HCT116 (cell line): ENCODE results near the gene MARCKS. TPM values are rescaled to one million over a fixed set of nuclear protein-coding genes. Genes with fewer than 3 reads are reported as not detected.

Experiments
- ATAC-seq: fragments of 200-7000 bp; cut with Tn5 transposase; 2 replicates; pipeline ENCODE4 v1.9.1; 2020; ENCODE audit warnings: mild to moderate bottlenecking, moderate library complexity
- BruUV-seq: library from RNA; stranded (reverse); fragments of 400-500 nt; replicated peaks from 2 replicates; lab custom pipeline; 2021; lab: Mats Ljungman, UMichigan
- CTCF ChIA-PET: fragments of 300-600 bp; sonication (Branson Sonifier 250); formaldehyde crosslinking; loops from one replicate; lab custom pipeline; 2021; ENCODE audit warnings: antibody characterized with exemption; lab: Charles Lee
- POLR2A ChIA-PET: fragments of 300-600, 350-600 bp; sonication (Branson Sonifier 250); formaldehyde crosslinking; loops from one replicate; lab custom pipeline; 2021; ENCODE audit warnings: antibody characterized with exemption; lab: Charles Lee
- RAD21 ChIA-PET, 2 experiments: fragments of 300-600 bp; sonication (Branson Sonifier 250); formaldehyde crosslinking; loops; one replicate each; lab custom pipeline; 2023; ENCODE audit warnings: low total read pairs in 2 of 2; ENCODE audit not compliant: uncharacterized antibody in 2 of 2, unreplicated experiment in 2 of 2, low non-redundant PET in 1 of 2; lab: Charles Lee
- DNase-seq: peaks from one replicate; pipeline ENCODE4 v3.0.0-alpha.2; 2010; ENCODE audit warnings: low read depth, low spot score
- H2AFZ ChIP-seq: fragments of 200-600 bp; shearing (Covaris generic), sonication (generic); 2 replicates; pipeline ENCODE4 v1.6.1; 2017; ENCODE audit warnings: low read depth, mixed run types, mixed read lengths, antibody characterized with exemption, low read length; ENCODE audit not compliant: poor library complexity, severe bottlenecking
- H3K27ac ChIP-seq: 2 replicates; pipeline ENCODE4 v1.5.1; 2012; ENCODE audit warnings: low read depth, low read length
- H3K27me3 ChIP-seq: fragments of 200-600 bp; sonication (generic); 2 replicates; pipeline ENCODE4 v1.6.1; 2016; ENCODE audit warnings: mixed run types, low read length, mixed read lengths; ENCODE audit not compliant: insufficient read depth
- H3K36me3 ChIP-seq, 2 experiments: fragments of 200-500 bp in 1 of 2; fragments of 200-600 bp in 1 of 2; sonication (Bioruptor generic) in 1 of 2; sonication (generic) in 1 of 2; 2 replicates each; pipeline versions ENCODE4 v1.5.1 to v1.6.1; 2014 to 2016; ENCODE audit warnings: low read length in 2 of 2, inconsistent platforms in 1 of 2, mixed read lengths in 1 of 2, mixed run types in 1 of 2; ENCODE audit not compliant: insufficient read depth in 2 of 2, control insufficient read depth in 1 of 2
- H3K4me1 ChIP-seq, 2 experiments: fragments of 200-600 bp in 1 of 2; sonication (generic) in 1 of 2; 2 replicates each; pipeline versions ENCODE4 v1.5.1 to v1.6.1; 2012 to 2017; ENCODE audit warnings: low read length in 2 of 2, inconsistent platforms in 1 of 2, mild to moderate bottlenecking in 1 of 2, mixed read lengths in 1 of 2, mixed run types in 1 of 2, moderate library complexity in 1 of 2; ENCODE audit not compliant: insufficient read depth in 2 of 2, control insufficient read depth in 1 of 2
- H3K4me2 ChIP-seq: fragments of 200-600 bp; sonication (generic); 2 replicates; pipeline ENCODE4 v1.6.1; 2017; ENCODE audit warnings: mixed run types, low read length, mixed read lengths
- H3K4me3 ChIP-seq, 2 experiments: fragments of 200-600 bp in 1 of 2; sonication (generic) in 1 of 2; replicated peaks in 1 of 2; 2 replicates each; pipeline ENCODE4 v1.5.1; 2011 to 2016; ENCODE audit warnings: low read length in 2 of 2, control low read depth in 1 of 2, low read depth in 1 of 2, mild to moderate bottlenecking in 1 of 2, mixed read lengths in 1 of 2, mixed run types in 1 of 2
- H3K79me2 ChIP-seq: fragments of 200-600 bp; sonication (generic); 2 replicates; pipeline ENCODE4 v1.6.1; 2017; ENCODE audit warnings: mild to moderate bottlenecking, mixed run types, low read length, moderate library complexity, mixed read lengths; ENCODE audit not compliant: insufficient read depth
- H3K9ac ChIP-seq: fragments of 200-600 bp; sonication (generic); 2 replicates; pipeline ENCODE4 v1.6.1; 2016; ENCODE audit warnings: low read length, mixed read lengths
- H3K9me2 ChIP-seq: fragments of 200-600 bp; sonication (generic), shearing (Covaris generic); 2 replicates; pipeline ENCODE4 v1.6.1; 2017; ENCODE audit warnings: mixed run types, mild to moderate bottlenecking, moderate library complexity; ENCODE audit not compliant: insufficient read depth
- H3K9me3 ChIP-seq, 2 experiments: fragments of 200-500 bp in 1 of 2; fragments of 200-600 bp in 1 of 2; sonication (Bioruptor generic) in 1 of 2; sonication (generic) in 1 of 2; 2 replicates each; pipeline ENCODE4 v1.6.1; 2014 to 2017; ENCODE audit warnings: low read length in 2 of 2, mixed read lengths in 2 of 2, inconsistent platforms in 1 of 2, low read depth in 1 of 2, mild to moderate bottlenecking in 1 of 2, mixed run types in 1 of 2, moderate library complexity in 1 of 2; ENCODE audit not compliant: control insufficient read depth in 1 of 2, insufficient read depth in 1 of 2
- H4K20me1 ChIP-seq: fragments of 200-600 bp; sonication (generic), shearing (Covaris generic); 2 replicates; pipeline ENCODE4 v1.6.1; 2017; ENCODE audit warnings: mixed run types, mild to moderate bottlenecking, moderate library complexity; ENCODE audit not compliant: insufficient read depth
- CBX3 ChIP-seq: IDR thresholded peaks from 2 replicates; pipeline ENCODE4 v1.6.1; 2012; ENCODE audit warnings: low read depth
- EZH2phosphoT487 ChIP-seq: fragments of 200-600 bp; IDR thresholded peaks from 2 replicates; pipeline ENCODE4 v1.6.1; 2018; ENCODE audit warnings: antibody characterized with exemption, borderline replicate concordance
- POLR2A ChIP-seq: IDR thresholded peaks from 2 replicates; pipeline ENCODE4 v1.7.0; 2011; ENCODE audit warnings: borderline replicate concordance; ENCODE audit not compliant: insufficient read depth, insufficient read length; ENCODE audit errors: extremely low read depth
- intact Hi-C: fragments of 100-400 bp; cut with micrococcal nuclease; formaldehyde crosslinking; loops from 2 replicates; pipeline ENCODE4 v1.10.0; 2022
- total RNA-seq: library from RNA; stranded (reverse); gene quantifications from one replicate; pipeline ENCODE4 v1.2.1, GENCODE V29; 2021; ENCODE audit not compliant: unreplicated experiment

Gene MARCKS
- total RNA-seq, 1 experiment from 2014 or later, result 25.7 TPM

DNA sequence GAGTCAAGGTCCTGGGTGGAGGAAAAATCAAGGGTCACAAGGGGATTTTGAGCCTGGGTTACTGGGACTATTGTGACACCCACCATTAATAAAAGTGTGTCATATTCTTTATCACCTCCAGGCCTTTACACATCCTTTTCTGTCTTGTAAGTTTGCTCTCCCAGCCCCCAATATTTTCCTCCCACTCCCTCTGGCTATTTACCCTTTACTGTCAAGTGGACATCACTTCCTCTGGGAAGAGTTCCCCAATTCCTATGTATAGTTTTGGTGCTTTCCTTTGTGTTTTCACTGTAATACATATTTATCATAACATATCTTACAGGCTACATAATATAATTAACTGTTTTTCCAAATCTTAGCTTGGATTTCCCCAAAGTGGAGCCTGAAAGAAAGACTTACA is 36.3 kb downstream of the MARCKS start:
- no peaks in the 10 kb centered on the region for H3K9me3 ChIP-seq
- no peaks in the 10 kb centered on the region for H3K27me3 ChIP-seq
- H3K9me2 ChIP-seq, result no peaks in the 10 kb centered on the region; the same call in 1 of the 2 replicates
- H3K79me2 ChIP-seq, result no peaks in the 10 kb centered on the region
- H4K20me1 ChIP-seq, result no peaks in the 10 kb centered on the region
- peaks cover 0 to 4% of the 10 kb centered on the region in 2 experiments; a peak in 2 of 4 replicates for H3K4me1 ChIP-seq
- H3K36me3 ChIP-seq, result no peaks in the 10 kb centered on the region
- H3K4me2 ChIP-seq, result no peak overlapping the region
- ChIA-PET RAD21 (no interaction called here), POLR2A (no interaction called here), CTCF (no interaction called here)
- H2AFZ ChIP-seq, result no peak overlapping the region
- BruUV-seq, result no TSS peak
- no peak overlapping the region for H3K4me3 ChIP-seq
- no peak for TF ChIP-seq POLR2A
- DNase-seq (no peak), ATAC-seq (no peak)
- H3K27ac ChIP-seq, result no peak overlapping the region
- H3K9ac ChIP-seq, result no peak overlapping the region
- intact Hi-C loops, result no loop called here

GRCh38 chr6:113893866-113894265 is 36.7 kb downstream of the MARCKS start:
- no peak for ATAC-seq
- Histone ChIP-seq H3K9me2 (no peaks in the 10 kb centered on the region; the same call in 1 of the 2 replicates), H3K9ac (no peak overlapping the region), H3K9me3 (no peaks in the 10 kb centered on the region), H3K4me3 (no peak overlapping the region), H3K36me3 (no peaks in the 10 kb centered on the region), H4K20me1 (no peaks in the 10 kb centered on the region), H3K4me2 (no peak overlapping the region), H3K27me3 (no peaks in the 10 kb centered on the region), H3K4me1 (no peaks in the 10 kb centered on the region), H2AFZ (no peak overlapping the region), H3K27ac (no peak overlapping the region), H3K79me2 (no peaks in the 10 kb centered on the region)
- no TSS peak for BruUV-seq
- intact Hi-C loops, result no loop called here
- DNase-seq, result no peak
- CTCF ChIA-PET, result no interaction called here
- POLR2A ChIA-PET, result no interaction called here
- RAD21 ChIA-PET, result no interaction called here
- TF ChIP-seq EZH2phosphoT487, result no peak
- TF ChIP-seq CBX3, result no peak
